GM19240 (cell line): Measurements from ENCODE around the gene LNP1.
A peak's percentile ranks its signal among the peaks of the same experiment; 100 is the strongest.
"Not testable (repeated sequence)": the region's sequence is repeated elsewhere in the genome, so short reads cannot be mapped to it uniquely, and the experiment has no call there.

Source experiments
- DNase-seq: peaks from one replicate; pipeline ENCODE4 v3.0.0; 2011; ENCODE audit warnings: low spot score; ENCODE audit not compliant: insufficient read length

Gene LNP1

GRCh38 chr3:100400780-100401673, at the start of gene LNP1, which contains the start of gene TOMM70:
Gene LNP1, plus strand, starts transcription at chr3:100401539. Its CDS starts 28,191 bp downstream, at chr3:100429730.
Gene TOMM70, minus strand, starts transcription at chr3:100401089. Its CDS starts 140 bp downstream, at chr3:100400949.
- DNase-seq: peak; percentile 45

DNA sequence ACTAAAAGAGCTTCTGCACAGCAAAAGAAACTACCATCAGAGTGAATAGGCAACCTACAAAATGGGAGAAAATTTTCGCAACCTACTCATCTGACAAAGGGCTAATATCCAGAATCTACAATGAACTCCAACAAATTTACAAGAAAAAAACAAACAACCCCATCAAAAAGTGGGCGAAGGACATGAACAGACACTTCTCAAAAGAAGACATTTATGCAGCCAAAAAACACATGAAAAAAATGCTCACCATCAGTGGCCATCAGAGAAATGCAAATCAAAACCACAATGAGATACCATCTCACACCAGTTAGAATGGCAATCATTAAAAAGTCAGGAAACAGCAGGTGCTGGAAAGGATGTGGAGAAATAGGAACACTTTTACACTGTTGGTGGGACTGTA, 49.6 kb upstream of the LNP1 start:
- DNase-seq: not testable (repeated sequence)

GRCh38 chr3:100352296-100353231, 48.8 kb upstream of the LNP1 start:
- no peak for DNase-seq

DNA sequence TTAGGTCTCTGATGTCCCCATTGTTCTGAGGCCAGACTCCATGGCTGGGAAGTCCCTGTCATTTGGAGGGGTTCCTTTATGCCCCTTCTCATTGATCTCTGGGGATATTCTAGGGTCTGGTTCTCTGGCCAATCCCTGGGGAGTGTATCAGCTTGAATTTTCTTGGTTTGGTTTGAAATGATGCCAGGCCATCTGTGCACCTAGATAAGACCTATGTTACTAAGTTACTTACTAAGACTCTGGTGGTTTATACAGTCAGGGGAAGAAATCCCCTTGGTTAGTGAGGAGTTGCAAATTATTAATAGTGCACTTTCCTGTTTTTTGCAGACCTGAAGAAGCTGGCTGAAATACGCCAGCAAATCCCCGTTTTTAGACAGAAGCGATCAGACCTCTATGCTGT, 46.5 kb upstream of the LNP1 start:
- no peak for DNase-seq

- DNase-seq: no peak
Observed at GRCh38 chr3:100358413-100358812, 42.9 kb upstream of the LNP1 start.

DNA sequence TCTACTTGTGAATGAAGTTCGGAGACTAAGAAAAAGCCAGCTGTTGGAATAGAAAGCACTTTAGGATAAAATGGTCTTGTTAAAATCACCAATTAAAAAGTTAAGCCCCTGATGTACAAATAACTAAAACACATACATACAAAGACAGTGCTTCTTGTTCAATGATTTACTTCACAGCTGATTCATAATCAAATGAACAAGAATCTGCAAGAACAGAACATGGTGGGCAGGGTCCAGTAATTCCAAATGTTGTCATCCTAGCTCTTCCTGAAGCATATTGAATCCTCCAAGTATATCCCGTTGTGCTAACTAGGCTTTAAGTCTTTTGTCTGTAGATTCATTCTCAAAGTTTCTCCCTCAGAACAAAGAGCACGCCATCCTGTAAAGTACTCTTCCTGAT, 42.3 kb upstream of the LNP1 start:
- no peak for DNase-seq

DNA sequence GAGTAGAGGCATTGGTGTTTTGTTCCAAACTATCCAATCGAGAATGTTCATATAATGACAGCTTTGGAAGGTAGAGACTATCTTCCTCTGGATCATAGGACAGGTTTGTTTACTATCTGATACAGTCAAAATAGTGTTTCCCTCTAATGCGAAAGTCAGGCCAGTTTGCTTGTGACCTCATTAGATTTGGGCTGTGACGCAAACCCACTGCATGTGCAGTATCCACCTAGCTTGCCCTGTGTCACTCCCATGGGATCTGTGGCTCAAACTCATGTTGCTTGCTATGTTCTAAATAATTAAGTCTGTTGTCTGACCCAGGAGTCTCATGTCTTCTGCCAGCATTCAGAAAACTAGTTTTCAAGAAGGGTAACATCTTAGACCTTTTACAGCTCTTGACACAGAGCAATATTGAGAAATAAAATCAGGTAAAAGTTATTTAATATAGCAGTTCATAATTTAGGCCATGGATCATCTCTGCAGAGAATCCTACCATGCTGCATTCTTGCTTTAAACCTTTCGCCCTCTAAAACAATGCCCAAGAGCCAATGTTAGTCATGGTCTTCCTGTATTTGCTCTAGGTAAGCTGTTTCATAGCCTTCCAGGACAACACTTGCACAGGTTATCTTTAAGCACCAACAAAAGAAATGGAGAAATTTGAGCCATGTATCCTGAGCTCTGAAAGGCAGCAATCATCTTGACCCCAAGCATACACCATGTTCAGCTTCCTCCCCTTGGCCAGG, 40.4 kb upstream of the LNP1 start:
- no peak for DNase-seq

DNA sequence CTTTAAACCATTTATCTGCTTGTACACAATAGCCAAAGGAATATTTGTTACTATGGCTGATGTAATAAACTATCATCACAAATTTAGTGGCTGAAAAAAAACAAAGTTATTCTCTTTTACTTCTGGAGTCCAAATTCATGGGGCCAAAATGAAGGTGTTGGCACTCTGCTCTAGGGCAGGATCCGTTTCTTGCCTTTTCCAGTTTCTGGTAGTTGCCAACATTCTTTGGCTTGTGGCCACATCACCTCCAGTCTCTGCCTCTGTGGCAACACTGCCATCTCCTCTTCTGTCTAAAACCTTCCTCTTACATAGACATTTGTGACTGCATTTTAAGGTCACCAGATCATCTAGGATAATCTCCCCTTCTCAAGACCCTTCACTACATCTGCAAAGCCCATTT, 39.4 kb upstream of the LNP1 start:
- DNase-seq: no peak

GRCh38 chr3:100364421-100364820, 36.9 kb upstream of the LNP1 start:
- DNase-seq: no peak

DNA sequence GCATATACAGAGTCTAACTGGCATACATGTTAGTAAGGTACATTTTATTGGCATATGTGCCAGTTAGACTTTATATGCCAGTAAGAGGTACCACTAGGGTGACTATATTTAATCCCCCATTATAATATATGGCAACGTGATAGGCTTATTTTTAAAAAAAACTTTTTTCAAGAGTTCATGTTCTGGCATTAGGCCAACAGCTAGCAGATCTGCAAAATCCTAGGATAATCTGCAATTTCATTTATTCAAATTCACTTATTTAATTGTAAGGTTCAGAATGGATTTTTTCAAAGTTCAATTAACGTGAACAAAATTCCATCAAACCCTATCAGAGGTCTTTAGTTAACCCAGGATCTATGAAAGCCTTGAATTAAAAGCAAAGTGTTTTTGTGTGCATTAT, 34.9 kb upstream of the LNP1 start:
- no peak for DNase-seq

GRCh38 chr3:100368441-100368840, 32.9 kb upstream of the LNP1 start:
- DNase-seq: no peak

GRCh38 chr3:100370756-100371155, 30.6 kb upstream of the LNP1 start:
- no peak for DNase-seq

GRCh38 chr3:100374521-100374920, 26.8 kb upstream of the LNP1 start:
- no peak for DNase-seq

DNA sequence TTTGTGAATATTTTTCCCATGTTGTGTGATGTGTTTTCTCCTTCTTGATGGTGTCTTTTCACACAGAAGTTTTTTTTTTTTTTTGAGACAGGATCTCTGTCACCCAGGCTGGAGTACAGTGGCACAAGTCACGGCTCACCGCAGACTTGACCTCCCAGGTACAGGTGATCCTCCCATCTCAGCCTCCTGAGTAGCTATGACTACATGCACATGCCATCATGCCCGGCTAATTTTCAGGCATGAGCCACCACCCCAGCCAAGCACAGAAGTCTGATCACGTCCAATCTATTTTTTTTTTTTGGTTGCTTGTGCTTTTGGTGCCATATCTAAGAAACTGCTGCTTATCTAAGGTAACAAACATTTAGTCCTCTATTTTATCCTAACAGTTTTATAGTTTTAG, 25.0 kb upstream of the LNP1 start:
- DNase-seq: no peak

GRCh38 chr3:100384733-100385525, 16.4 kb upstream of the LNP1 start:
- no peak for DNase-seq

GRCh38 chr3:100386437-100387074, 14.8 kb upstream of the LNP1 start:
- DNase-seq: no peak

DNA sequence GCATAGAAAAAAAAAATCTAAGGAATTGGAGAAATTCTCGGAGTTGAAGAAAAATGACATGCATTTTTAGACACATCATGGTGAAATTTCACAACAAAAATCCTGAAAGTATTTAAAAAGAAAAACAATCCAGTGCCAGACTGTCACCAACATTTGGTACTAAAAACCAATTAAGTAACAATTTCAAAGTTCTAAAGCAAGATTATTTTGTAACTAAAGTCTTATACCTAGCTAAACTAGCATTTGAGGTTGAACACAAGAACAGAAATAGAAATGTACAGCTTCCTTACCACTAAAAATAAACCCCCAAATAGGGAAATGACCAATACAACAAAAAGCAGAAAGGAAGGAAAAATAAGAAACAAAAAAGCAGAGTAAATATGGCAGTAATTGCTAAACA, 12.3 kb upstream of the LNP1 start:
- no peak for DNase-seq

DNA sequence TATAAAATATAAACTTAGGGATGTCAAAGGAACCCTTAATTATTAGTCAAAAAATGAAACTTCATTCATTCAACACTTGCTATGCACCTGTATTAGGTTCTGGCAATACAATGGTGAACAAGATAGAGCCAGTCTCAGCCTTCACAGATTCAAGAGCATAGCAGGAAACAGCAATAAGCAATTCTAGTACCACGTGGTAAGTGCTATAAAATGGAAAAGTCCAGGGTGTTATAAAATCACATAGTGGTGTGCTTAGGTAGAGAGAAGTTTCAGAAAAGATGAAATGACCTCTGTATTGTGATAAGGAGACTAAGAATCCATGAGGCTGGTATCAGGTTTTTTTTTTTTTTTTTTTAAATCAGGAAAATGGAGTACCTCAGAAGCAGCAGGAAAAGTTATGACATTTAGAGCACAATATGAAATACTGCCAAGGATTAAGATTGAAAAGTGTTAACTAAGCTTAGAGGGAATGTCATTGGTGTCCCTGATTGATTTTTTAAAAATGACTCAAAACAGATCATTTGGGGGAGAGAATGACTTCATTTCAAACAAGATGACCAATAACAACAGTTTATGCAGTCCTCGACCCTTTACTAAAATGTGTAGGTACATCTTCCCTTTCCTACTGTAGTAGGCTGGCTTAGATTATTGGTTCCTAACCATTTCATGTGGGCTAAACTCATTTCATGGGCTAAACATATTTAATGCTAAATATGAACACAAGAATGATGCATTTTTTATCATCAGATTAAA, 5.5 kb upstream of the LNP1 start:
- no peak for DNase-seq

- no peak for DNase-seq
Observed at GRCh38 chr3:100396967-100397366, 4.4 kb upstream of the LNP1 start.
